LNCAP (cell line): ENCODE results near the gene PPDPF.

Experiments
- CTCF ChIP-seq: fragments of 450-650 bp; IDR thresholded peaks from 2 replicates; pipeline ENCODE4 v1.5.1; 2017; ENCODE audit warnings: mild to moderate bottlenecking

The PPDPF gene

GRCh38 chr20:63560856-63561609 lies 40.5 kb downstream of the PPDPF start:
- no peak for TF ChIP-seq CTCF

GRCh38 chr20:63561624-63562396 lies 41.2 kb downstream of the PPDPF start:
- TF ChIP-seq CTCF, result no peak

- no peak for TF ChIP-seq CTCF
Observed at GRCh38 chr20:63562461-63563224, 42.1 kb downstream of the PPDPF start.

- no peak for TF ChIP-seq CTCF
Observed at GRCh38 chr20:63563225-63563935, 42.8 kb downstream of the PPDPF start.

GRCh38 chr20:63564036-63564810 lies 43.7 kb downstream of the PPDPF start:
- no peak for TF ChIP-seq CTCF

- TF ChIP-seq CTCF, result no peak
Observed at GRCh38 chr20:63565021-63565698, 44.6 kb downstream of the PPDPF start.
